Measurements from ENCODE around the gene WWTR1.

WWTR1 gene

DNA sequence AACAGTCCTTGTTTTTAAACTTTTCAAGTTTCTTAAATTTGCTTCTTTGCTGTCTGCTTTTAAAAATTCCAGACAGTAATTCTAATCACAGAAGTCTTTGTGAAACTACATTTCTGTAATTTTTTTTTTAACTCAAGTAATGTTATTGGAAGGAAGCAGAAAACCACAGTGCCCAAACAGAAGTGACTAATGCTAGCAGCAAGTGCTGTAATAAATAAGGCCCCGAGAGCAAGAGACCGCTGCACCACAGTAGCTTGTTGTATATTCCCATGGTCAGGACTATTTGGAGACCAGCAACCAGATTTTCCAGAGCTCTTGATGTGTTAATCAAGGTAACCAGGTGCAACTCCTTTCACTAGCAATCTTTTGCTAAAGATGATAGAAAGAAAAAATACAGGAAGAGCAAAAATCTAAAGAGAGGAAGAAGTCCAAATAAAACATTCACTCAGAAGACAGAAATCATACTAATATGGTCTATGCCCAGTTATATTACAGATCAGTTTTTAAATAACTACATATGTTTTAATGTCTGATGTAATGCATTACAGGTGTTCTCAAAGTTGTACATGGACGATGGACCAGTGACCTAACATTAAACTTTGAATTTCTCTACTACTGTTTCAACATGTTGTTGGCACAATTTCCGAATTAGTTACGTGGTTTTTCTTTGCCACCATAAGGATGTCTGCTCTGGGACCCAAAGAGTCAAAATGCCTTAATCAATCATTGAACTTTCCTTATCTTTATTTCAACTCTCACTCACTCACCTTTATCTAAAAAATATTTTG lies 36.4 kb downstream of the WWTR1 start:
- no peak for DNase-seq (ENCODE audit: low read depth)

DNA sequence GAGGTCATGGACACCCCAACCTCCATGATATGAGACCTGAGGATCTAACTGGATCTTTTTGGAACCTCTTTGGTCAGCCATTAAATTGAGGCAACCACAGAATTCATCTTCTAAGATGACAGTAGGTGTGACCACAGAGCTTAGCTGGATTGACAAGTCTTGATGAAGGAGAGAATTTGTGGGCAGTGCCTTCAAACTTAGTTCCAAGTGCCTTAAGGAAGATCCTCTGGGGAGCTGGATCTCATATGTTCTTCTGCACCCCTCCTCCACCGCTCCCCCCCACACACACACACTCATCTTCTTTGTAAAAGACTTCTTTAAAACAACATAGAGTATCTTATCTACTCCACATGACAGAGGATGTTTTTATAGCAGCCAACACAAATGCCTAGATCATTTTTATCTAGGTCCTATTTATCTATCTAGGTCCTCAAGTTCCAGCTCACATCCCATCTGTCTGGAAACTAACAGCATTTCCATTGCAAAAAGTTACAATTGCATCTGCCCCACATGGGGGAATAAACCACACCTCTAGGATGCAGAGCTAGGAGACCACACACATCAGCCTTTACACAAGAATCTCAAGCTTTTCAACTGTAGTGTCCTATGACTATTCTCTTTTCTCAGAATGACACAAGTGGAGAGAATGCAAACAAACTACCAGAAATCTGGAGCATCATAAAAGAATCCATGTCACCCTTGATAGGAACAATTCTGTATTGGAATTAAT lies 37.4 kb downstream of the WWTR1 start:
- no peak for DNase-seq (ENCODE audit: low read depth)

DNA sequence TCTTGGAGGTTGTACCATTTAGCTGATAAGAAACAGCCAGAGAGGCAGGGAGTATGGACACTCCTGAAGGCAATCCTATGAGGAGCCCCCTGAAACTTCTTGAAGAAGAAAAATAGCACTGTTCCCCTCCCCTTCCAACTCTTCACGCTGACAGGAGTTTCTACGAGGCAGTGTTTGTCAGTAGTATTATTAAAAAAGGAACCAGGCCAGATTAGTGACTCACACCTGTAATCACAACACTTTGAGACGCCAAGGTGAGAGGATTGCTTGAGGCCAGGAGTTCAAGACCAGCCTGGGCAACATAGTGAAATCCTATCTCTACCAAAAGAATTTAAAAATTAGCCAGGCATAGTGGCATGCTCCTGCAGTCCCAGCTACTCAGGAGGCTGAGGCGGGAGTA lies 38.7 kb downstream of the WWTR1 start:
- no peak for DNase-seq (ENCODE audit: low read depth)

DNA sequence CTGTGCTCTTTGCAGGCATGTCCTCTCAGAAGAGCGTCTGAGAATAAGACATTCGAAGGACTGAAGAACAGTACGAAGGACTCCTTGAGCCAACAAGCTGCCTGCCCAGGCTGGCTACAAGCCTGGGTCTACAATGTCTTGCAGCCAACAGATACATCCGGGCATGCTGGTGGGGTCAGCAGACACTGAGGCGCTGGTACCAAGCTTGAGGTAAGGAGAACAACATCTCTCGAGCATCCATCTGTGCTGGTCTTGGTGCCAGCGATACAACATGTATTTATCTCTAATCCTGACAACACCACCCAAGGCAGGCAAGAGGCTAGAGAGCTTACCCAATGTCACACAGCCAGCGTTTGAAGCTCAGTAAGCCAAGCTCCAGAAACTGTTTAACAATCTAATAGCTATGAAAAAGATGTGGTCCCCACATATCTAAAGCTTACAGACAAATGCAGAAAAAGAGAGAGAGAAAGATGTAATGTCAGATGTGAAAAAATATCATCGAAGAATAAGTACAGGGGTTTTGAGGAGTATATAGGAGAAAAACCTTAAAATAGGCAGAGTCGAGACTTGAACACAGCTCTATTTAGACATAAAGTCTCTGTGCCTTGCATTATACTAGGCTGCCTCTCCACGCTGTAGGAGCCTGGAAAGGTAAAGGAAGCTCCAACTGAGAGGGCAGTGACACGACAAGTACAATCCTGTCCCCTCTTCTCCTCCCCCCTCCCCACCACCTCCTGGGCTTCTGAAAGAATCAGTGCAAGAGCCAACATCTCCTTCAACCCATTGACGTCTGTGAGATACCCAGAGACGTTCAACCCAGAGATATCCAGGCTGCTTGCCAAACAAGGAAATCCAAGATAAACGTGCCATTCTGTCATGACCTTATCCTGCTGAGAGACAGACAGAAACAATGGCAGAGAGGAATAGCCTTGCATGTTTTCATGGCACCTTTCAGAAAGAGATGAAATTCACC lies 39.4 kb downstream of the WWTR1 start:
- DNase-seq (ENCODE audit: low read depth) = no peak

DNA sequence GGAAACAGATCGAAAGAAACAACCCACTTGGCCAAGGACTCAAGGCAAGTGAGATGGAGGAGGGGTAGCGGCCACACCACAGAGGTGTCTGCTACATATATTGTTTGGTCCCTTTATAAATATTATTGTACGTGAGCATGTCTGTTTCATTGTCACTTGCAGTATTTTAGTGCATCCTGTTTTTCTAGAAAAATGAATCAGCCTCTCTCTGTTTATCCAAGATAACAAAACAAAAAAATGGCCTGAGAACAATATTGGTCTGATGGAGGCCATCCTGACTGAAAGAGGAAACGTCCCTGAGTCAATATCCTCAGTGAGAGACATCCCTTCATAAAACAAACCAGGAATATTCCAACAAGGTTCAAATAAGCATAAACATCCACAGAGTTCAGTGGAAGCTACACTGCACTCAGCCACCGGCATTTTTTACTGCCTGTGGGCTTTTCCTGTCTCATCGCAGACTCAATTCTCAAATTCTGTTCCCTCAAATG lies 42.0 kb downstream of the WWTR1 start:
- no peak for DNase-seq (ENCODE audit: low read depth)

DNA sequence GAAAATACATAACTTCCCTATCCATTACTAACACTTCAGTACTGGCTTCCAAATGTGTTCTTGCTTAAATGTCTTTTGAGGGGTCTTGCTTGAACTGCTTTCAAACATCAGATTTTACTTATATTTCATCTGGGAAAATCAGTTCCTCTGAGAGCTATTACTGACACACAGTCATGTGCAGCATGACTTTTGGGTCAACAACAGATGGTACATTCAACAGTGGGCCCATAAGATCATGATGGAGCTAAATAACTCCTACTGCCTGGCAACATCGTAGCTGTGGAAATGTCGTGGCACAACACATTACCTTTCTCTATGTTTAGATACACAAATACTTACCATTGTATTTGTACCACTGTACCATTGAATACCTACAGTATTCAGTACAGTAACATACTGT lies 43.8 kb downstream of the WWTR1 start:
- DNase-seq (ENCODE audit: low read depth) = no peak

DNA sequence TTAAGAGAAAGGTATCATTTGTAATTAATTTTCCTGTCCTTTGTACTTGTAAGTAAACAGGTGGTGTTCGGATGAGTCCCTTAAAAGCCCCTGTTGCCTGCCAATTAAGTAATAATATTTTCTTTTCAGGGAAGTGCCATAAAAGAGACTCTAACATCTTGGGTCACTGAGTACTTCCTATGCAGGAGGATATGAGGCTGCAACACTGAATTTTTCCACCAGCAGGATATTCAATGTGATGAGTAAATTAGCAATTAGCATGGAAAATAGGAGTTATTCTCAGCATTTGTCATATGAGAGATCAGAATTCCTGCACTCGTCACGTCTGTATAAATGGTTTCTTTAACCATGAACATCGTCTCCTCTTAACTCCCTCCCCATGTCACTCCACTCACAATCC lies 45.4 kb downstream of the WWTR1 start:
- no peak for DNase-seq (ENCODE audit: low read depth)

DNA sequence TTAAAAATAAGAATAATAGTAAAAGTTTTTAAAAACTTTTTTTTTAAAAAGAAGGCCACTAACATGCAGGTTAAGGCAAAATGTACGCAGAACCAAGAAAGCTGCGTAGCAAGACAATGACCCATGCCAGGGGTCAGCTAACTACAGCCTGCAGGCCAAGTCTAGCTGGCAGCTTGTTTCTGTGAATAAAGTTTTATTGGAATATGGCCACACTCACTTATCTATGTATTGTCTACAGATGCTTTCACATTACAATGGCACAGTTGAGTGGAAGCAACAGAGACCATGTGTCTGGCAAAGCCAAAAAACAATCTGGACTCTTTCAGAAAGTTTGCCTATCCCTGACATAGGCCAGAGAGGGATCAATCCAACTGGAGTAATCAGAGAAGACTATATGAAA lies 46.7 kb downstream of the WWTR1 start:
- no peak for DNase-seq (ENCODE audit: low read depth)

DNA sequence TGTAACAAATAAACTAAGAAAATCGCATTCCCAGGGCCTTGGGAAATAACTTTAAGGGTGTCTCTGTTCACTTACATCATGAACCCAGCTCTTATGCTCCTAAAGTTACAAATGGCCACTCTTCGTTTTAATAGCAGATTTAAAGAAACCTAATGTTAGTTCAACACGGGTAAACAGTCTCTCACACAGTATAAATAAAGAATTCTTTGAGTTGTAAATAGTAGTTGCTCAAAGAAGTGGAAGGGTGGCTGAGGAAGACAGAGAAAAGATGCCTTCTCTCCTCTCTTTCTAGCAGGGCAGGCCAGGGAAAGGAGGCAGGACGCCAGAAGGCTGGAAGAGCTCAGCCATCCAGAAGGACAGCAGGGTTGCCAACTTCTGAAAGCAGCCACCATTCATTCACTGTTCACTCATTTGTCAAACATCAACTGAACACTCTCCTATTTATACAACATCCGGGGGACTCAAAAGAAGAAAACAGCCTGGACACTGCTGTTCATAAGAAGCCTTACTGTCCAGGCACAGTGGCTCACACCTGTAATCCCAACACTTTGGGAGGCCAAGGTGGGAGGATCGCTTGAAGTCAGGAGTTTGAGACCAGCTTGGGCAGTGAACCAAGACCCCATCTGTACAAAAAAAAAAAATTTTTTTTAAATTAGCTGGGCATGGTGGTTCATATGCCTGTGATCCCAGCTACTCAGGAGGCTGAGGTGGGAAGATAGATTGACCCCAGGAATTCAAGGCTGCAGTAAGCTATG lies 47.3 kb downstream of the WWTR1 start:
- DNase-seq (ENCODE audit: low read depth) = no peak

DNA sequence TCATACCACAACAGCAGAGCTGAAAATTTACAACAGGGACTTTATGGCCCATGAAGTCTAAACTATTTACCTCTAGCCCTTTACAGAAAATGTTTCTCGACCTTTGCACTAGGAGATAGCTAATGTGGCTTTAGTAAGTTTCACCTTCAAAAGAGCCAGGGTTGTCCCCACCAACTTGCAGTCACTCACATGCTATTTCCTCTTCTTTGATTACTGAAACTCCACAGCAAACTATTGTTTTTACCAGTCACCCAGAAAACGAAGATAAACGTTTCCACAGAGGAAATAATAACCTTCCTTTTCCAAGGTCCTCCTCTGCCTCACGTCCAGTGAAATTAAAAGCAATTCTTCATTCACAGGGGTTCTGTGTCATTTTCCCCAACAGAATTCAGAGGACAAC lies 48.2 kb downstream of the WWTR1 start:
- DNase-seq (ENCODE audit: low read depth) = no peak

DNA sequence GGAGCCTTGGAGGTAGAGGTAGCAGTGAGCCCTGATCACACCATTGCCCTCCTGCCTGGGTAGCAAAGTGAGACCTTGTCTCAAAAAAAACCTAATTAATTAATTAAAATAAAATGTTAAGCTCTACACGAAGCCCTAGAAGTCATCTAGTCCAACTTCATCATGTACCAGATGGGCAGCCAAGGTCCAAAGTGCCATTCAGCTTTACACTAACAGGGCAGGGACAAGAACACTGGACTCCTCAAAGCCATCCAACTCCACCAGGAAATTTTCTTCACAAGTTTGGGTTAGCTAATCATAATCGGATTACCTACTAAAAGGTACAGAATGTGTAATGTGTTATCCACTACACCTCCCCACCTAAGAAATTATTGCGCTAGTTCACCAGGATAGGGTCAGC lies 48.8 kb downstream of the WWTR1 start:
- DNase-seq (ENCODE audit: low read depth) = no peak

DNA sequence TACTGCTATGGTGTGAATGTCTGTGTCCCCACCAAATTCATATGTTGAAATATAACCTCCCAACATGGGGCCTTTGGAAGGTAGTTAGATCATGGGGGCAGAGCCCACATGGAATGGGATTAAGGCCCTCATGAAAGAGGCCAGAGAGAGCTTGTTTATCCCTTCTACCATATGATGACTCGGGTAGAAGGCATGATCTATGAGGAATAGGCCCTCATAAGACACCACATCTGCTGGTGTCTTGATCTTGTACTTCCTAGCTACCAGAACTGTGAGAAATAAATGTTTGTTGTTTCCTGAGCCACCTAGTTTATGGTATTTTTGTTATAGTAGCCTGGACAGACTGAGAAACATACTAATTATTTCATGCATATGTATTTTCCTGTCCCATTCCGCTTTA lies 51.9 kb downstream of the WWTR1 start:
- DNase-seq (ENCODE audit: low read depth) = no peak

DNA sequence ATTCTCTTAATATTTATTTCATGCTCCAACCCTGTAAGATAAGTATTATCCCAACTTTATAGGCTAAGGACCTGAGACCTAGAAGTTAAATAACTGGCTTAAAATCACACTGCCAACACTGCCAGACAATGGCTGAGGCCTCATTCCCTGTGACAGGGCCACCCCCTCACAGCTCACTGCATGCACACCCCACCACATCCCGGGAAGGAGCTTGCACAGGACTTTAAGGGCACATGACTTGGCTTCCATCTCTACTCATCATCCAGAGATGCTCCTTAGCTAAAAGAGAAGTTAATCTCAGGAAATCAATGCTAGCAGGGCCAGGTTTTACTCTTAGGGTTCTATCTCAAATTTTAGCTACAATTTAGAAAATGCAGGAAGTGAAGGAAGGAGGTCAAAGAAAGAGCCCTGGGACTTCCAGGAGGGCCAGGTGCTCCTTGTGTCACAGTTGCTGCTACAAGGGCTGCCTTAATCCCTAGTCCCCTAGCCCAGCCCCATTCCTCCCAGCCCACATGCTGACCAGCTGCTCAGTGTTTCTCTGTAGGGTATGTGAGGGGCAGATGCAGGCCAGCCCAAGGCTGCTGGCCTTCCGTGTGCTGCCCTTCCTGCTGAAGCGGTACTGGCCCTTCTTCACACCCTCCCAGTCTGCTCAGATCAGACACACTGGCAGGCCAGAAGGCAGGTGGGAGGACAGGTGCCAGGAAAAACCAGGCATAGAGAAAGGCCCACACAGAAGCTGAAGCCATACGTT lies 53.5 kb downstream of the WWTR1 start:
- no peak for DNase-seq (ENCODE audit: low read depth)

DNA sequence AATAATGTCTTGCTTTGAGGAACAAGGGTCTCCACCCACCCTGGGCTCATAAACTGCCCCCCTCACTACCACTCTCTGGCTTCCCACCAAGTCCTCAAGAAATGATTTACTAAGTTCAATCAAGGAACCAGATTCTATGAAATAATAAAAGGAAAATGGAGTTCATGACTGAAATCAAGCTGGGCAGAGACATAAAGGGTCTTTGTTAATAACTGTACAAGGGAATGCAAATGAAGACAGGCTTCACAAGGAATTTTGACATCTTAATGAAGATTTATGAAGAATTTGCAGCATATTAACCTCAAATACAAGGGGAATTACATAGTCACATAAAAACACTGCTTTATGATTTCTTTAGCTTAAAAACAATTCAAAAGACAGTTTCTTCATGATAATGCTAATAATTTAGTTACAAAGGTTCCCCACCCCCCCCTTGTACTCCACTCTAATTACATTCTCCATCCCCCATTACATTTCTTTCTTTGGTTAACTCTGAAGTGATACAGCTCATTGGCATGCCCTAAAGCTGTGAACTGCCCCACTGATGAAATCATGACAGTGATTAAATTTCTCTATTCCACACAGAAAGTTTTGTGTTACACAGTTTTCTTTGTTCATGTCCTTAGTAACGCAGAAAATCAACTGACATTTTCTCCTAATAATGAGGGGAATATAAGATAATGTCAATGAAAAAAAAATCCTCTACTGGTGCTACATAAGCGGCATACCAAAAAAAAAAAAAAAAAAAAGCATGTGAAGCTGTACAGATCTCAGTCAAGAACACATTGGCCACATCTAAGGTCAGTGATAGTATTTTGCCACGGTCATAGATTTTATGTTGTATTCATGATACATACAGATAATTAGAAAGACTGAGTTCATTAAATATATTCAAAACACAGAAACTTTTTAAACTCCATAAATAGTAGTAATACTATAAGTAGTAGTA lies 54.4 kb downstream of the WWTR1 start:
- no peak for DNase-seq (ENCODE audit: low read depth)

DNA sequence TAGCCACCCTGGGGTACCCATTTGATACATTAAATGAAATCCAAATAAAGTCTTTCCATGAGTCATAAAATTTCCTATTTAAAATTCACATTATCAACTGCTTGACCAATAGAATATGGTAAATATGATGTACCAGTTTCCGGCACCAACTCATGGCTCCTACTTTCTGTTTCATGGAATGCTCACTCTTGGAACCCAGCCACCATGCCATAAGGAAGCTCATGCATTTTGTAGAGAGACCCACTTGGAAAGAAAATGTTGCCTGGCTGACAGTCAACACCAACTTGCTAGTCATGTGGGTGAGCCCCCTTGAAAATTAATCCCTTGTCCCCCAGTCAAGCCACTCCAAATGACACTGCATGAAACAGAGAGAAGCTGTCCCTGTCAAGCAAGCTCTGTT lies 57.2 kb downstream of the WWTR1 start:
- no peak for DNase-seq (ENCODE audit: low read depth)

DNA sequence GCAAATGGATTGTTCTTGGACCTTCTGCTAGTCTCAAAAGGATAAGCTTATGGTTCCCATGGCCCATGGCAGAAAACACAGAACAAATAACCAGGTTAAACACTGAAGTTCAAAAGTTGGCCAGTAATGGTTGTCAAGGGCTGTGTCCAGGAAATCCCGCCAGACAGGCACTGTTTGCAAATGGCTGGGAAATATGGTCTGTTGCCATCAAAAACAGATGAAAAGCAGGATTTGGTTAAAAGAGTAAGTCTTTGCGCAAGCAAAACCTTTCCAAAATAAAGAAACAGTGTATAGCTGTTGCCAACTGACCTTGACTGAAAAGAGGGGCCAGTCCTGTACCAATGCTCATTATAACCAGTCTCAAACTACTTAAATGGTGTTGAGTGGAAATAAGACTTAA lies 58.6 kb downstream of the WWTR1 start:
- no peak for DNase-seq (ENCODE audit: low read depth)

DNA sequence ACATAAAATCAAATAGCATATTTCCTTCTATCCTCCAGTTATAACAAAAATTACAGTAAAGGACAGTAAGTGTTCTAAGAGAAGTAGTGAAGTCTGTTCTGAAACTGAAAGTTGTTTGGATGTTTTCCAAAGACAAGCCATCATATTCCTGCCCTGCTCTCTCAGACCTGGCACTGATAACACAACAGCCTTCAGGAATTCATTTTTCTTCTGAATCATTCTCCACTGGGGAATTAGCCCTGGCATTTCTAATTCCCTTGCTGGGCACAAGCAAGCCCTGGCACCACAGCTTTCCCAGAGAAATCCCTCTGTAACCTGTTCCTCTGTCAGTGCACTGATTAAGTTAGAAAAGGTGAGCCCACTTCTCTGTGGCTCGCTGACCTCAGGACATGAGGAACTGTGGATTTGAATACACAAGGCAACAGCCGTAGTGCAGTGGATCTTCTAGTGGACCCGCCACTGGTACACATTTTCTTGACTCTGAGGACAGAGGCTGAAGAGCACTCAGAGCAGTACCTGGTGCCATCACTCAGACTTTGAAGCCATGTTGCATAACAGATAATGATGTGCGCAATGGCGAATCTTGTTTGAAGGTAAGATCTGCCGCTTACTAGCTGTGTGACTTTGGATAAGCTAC lies 61.6 kb downstream of the WWTR1 start:
- DNase-seq (ENCODE audit: low read depth) = no peak

DNA sequence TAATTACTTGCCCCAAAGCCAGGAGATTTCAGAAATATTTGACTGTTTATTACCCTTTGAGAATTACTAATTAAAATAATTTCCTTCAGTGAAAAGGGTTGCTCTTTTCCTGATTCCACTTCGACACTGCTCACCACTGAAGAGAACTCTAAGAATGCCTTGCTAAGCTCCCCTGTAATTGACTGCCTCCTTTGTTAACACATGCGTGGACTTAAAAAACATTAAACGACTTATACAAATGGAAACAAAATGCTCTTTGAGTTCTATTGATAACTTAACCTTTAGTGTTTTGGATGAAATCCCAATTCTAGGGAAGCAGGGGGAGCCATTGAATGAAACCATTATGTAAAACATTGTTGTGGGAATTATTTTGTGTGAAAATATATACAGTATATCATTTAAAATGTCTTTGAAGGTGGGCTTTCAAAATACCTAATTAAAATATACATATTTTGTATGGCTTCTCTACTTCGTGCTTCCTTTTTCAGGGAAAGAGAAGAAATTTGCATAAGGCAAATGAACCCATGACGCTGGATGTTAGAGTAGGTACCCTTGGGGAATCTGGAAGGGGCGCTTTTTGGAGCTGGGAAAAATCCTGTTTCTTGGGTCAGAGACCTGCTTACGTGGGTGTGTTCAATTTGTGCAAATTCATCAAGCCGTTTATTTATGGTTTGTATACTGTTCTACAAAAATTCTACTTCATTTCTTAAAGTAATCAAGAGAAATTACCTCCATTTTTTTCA lies 64.2 kb downstream of the WWTR1 start:
- no peak for DNase-seq (ENCODE audit: low read depth)

All from HS-5 (cell line).